Activated effector memory CD4-positive, alpha-beta T cell treated with anti-CD3 and anti-CD28 coated beads, Interleukin-2, amount 50 U/mL, for 16 hours (primary cell): ENCODE data around the gene PNMA8B.
A peak's percentile ranks its signal among the peaks of the same experiment; 100 is the strongest.

Experiments used
- DNase-seq: peaks from one replicate; pipeline ENCODE4 v3.0.0-alpha.2; 2020

Gene PNMA8B

DNA sequence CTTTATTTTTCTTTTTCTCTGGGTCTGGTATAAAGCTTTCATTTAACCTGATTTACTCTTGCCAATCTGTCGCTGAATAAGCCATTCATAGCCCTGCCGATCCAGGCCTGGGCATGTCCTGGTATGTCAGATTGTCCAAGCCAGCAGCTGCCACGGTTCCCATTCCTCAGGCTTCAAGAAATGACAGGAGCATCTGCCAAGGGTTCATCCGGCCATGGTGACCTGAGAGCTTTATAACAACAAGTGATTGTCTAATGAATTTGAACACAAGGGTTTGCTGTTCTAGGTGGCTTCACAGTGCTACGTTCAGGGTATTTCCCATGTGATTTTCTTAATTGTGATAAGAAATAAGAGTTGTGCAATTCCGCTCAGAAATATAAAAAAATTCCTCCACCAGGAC, 44.3 kb downstream of the PNMA8B start:
- no peak for DNase-seq

DNA sequence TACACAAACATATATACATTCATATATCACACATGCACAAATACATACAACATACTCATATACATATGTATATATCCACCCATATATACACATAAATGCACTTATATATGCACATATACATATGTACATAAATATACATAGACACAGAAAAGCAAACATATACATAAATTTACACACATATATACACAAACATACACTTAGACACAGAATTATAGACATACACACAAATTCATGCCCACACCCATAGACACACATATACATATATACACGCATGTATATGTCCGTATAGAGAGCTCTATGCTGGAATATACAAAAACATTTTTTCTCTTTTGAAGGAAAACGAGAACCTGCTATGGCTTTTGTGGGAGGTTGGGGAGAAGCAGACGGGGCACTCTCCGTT, 44.9 kb downstream of the PNMA8B start:
- no peak for DNase-seq

- DNase-seq, result peak; percentile 16
These were observed 46.4 kb downstream of the PNMA8B start for GRCh38 chr19:46449228-46449627.

- no peak for DNase-seq
These were observed 47.1 kb downstream of the PNMA8B start for GRCh38 chr19:46448601-46449000.

- DNase-seq, result no peak
These were observed 47.8 kb downstream of the PNMA8B start for GRCh38 chr19:46447824-46448223.

DNA sequence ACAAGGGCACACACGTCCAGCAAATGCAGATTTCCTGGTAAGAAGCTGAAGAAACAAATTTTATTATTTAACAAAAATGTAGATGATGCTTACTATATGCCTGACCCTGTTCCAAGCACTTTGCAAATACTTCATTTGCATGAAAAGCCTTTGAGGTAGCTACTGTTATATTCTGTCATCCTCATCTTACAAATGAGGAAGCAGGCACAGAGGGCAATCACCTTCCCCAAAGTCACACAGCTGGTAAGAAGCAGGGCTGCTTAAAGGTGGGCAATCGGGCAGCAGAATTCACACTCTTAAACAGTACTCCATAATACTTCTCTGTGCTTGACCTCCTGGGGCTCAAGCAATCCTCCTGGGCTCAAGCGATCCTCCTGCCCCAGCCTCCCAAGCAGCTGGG, 48.7 kb downstream of the PNMA8B start:
- no peak for DNase-seq

DNA sequence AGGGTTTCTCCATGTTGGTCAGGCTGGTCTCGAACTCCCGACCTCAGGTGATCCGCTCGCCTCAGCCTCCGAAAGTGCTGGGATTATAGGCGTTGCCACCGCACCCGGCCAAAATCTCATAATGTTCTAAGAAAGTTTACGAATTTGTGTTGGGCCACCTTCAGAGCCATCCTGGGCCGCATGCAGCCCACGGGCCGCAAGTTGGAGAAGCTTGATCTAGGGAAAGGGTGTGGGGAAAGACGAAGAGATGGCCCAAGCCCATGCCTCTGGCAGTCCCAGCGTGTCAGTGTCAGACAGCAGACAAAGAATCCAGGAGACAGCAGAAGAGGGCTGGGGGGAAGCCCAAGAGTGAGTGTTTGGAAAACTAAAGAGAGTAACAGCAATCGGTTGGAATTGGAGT, 49.6 kb downstream of the PNMA8B start:
- DNase-seq, result no peak

- DNase-seq, result no peak
These were observed 52.7 kb downstream of the PNMA8B start for GRCh38 chr19:46442808-46443450.

DNA sequence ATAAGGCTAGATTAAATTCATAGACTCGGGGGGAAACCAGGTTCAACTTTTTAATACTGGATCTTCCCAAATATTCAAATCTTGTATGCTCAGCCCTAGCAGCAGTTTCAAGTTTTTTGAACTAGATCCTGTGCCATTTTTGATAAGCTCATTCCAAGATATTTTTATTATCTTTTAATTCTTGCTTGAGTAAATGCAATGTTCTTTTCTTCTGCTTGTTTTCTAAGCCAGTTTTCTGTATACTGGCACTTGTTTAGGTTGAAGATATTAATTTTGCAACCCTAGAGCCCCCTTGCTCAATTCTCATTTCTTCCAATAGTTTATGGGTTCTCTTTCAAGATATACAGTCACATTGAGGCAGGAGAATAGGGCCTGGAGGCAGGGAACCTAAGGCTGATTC, 53.8 kb downstream of the PNMA8B start:
- no peak for DNase-seq
